ENCODE data around the gene ANKRD18A. TPM values are rescaled to one million over a fixed set of nuclear protein-coding genes. Genes with fewer than 3 reads are reported as not detected.
"Not testable (repeated sequence)": the region's sequence is repeated elsewhere in the genome, so short reads cannot be mapped to it uniquely, and the experiment has no call there.

Gene ANKRD18A
- total RNA-seq, 2 experiments from 2014 or later: 7.2 to 7.8 TPM

GRCh38 chr9:38576181-38576580 is 44.2 kb downstream of the ANKRD18A start:
- DNase-seq: peak in 1 of 14 experiments; percentile 11
- H3K9me3 Mint-ChIP-seq; intact Hi-C loops (cut with DNase I, micrococcal nuclease); H3K27ac Mint-ChIP-seq; POLR2A ChIA-PET; H3K4me3 ChIP-seq (ENCODE audit: low read length); H3K36me3 ChIP-seq (ENCODE audit: insufficient read depth, low read length); H3K27ac ChIP-seq (ENCODE audit: low read depth in 1 of 2, low read length in 2 of 2); H3K4me1 Mint-ChIP-seq (ENCODE audit: low read depth); H3K27me3 ChIP-seq (ENCODE audit: control insufficient read depth in 1 of 2, insufficient read depth in 2 of 2, low read length in 2 of 2); H3K4me3 Mint-ChIP-seq; H3K4me1 ChIP-seq (ENCODE audit: insufficient read depth, low read length); H3K9me3 ChIP-seq (ENCODE audit: control insufficient read depth in 1 of 2, insufficient read depth in 1 of 2, low read length in 2 of 2); ATAC-seq (ENCODE audit: poor library complexity); CTCF ChIA-PET; H3K36me3 Mint-ChIP-seq (ENCODE audit: low read depth); H3K27me3 Mint-ChIP-seq: not testable (repeated sequence)

GRCh38 chr9:38566048-38566447 is 54.3 kb downstream of the ANKRD18A start:
- H3K9me3 ChIP-seq (ENCODE audit: control insufficient read depth in 1 of 2, insufficient read depth in 1 of 2, low read length in 2 of 2); DNase-seq; H3K27ac Mint-ChIP-seq; H3K27me3 ChIP-seq (ENCODE audit: control insufficient read depth in 1 of 2, insufficient read depth in 2 of 2, low read length in 2 of 2); ATAC-seq (ENCODE audit: poor library complexity); H3K4me1 ChIP-seq (ENCODE audit: insufficient read depth, low read length); H3K4me3 ChIP-seq (ENCODE audit: low read length); CTCF ChIA-PET; H3K4me3 Mint-ChIP-seq; H3K36me3 Mint-ChIP-seq (ENCODE audit: low read depth); POLR2A ChIA-PET; intact Hi-C loops (cut with DNase I, micrococcal nuclease); H3K9me3 Mint-ChIP-seq; H3K36me3 ChIP-seq (ENCODE audit: insufficient read depth, low read length); H3K27ac ChIP-seq (ENCODE audit: low read depth in 1 of 2, low read length in 2 of 2); H3K27me3 Mint-ChIP-seq: not testable (repeated sequence)
- peaks cover 17% of the 10 kb centered on the region for H3K4me1 Mint-ChIP-seq (ENCODE audit: low read depth)

GRCh38 chr9:38565178-38565577 is 55.2 kb downstream of the ANKRD18A start:
- H3K9me3 Mint-ChIP-seq, CTCF ChIA-PET: not testable (repeated sequence)

GRCh38 chr9:38563911-38564310 is 56.5 kb downstream of the ANKRD18A start:
- H3K27ac Mint-ChIP-seq; H3K27ac ChIP-seq (ENCODE audit: low read depth in 1 of 2, low read length in 2 of 2); intact Hi-C loops (cut with DNase I, micrococcal nuclease); H3K36me3 Mint-ChIP-seq (ENCODE audit: low read depth); H3K27me3 Mint-ChIP-seq; H3K4me3 ChIP-seq (ENCODE audit: low read length); H3K27me3 ChIP-seq (ENCODE audit: control insufficient read depth in 1 of 2, insufficient read depth in 2 of 2, low read length in 2 of 2); DNase-seq; H3K4me3 Mint-ChIP-seq; H3K36me3 ChIP-seq (ENCODE audit: insufficient read depth, low read length); CTCF ChIA-PET; H3K9me3 ChIP-seq (ENCODE audit: control insufficient read depth in 1 of 2, insufficient read depth in 1 of 2, low read length in 2 of 2); H3K9me3 Mint-ChIP-seq; POLR2A ChIA-PET; H3K4me1 ChIP-seq (ENCODE audit: insufficient read depth, low read length); ATAC-seq (ENCODE audit: poor library complexity): not testable (repeated sequence)
- peaks cover 17% of the 10 kb centered on the region for H3K4me1 Mint-ChIP-seq (ENCODE audit: low read depth)

More at GRCh38 chr9:38565178-38565577, 55.2 kb downstream of the ANKRD18A start:
- H3K4me1 Mint-ChIP-seq (ENCODE audit: low read depth): peaks cover 17% of the 10 kb centered on the region
- ATAC-seq (ENCODE audit: poor library complexity); H3K27me3 Mint-ChIP-seq; H3K27me3 ChIP-seq (ENCODE audit: control insufficient read depth in 1 of 2, insufficient read depth in 2 of 2, low read length in 2 of 2); H3K4me1 ChIP-seq (ENCODE audit: insufficient read depth, low read length); H3K27ac Mint-ChIP-seq; H3K4me3 Mint-ChIP-seq; POLR2A ChIA-PET; H3K9me3 ChIP-seq (ENCODE audit: control insufficient read depth in 1 of 2, insufficient read depth in 1 of 2, low read length in 2 of 2); H3K36me3 Mint-ChIP-seq (ENCODE audit: low read depth); H3K36me3 ChIP-seq (ENCODE audit: insufficient read depth, low read length); intact Hi-C loops (cut with DNase I, micrococcal nuclease); DNase-seq; H3K4me3 ChIP-seq (ENCODE audit: low read length); H3K27ac ChIP-seq (ENCODE audit: low read depth in 1 of 2, low read length in 2 of 2): not testable (repeated sequence)

- CTCF ChIA-PET: not testable (repeated sequence)
These were observed 59.3 kb downstream of the ANKRD18A start for GRCh38 chr9:38561134-38561533.

GRCh38 chr9:38559172-38559571 is 61.2 kb downstream of the ANKRD18A start:
- CTCF ChIA-PET; H3K4me1 ChIP-seq (ENCODE audit: insufficient read depth, low read length); H3K4me1 Mint-ChIP-seq (ENCODE audit: low read depth); H3K27me3 Mint-ChIP-seq; H3K36me3 Mint-ChIP-seq (ENCODE audit: low read depth); H3K27me3 ChIP-seq (ENCODE audit: control insufficient read depth in 1 of 2, insufficient read depth in 2 of 2, low read length in 2 of 2); H3K4me3 Mint-ChIP-seq; H3K27ac Mint-ChIP-seq; DNase-seq; POLR2A ChIA-PET; H3K9me3 ChIP-seq (ENCODE audit: control insufficient read depth in 1 of 2, insufficient read depth in 1 of 2, low read length in 2 of 2); intact Hi-C loops (cut with DNase I, micrococcal nuclease); ATAC-seq (ENCODE audit: poor library complexity); H3K36me3 ChIP-seq (ENCODE audit: insufficient read depth, low read length); H3K27ac ChIP-seq (ENCODE audit: low read depth in 1 of 2, low read length in 2 of 2); H3K9me3 Mint-ChIP-seq; H3K4me3 ChIP-seq (ENCODE audit: low read length): not testable (repeated sequence)

More at GRCh38 chr9:38561134-38561533, 59.3 kb downstream of the ANKRD18A start:
- H3K27ac Mint-ChIP-seq; POLR2A ChIA-PET; H3K27ac ChIP-seq (ENCODE audit: low read depth in 1 of 2, low read length in 2 of 2); H3K36me3 ChIP-seq (ENCODE audit: insufficient read depth, low read length); ATAC-seq (ENCODE audit: poor library complexity); H3K9me3 Mint-ChIP-seq; intact Hi-C loops (cut with DNase I, micrococcal nuclease); H3K4me3 Mint-ChIP-seq; H3K4me1 ChIP-seq (ENCODE audit: insufficient read depth, low read length); H3K36me3 Mint-ChIP-seq (ENCODE audit: low read depth); H3K27me3 Mint-ChIP-seq; H3K4me3 ChIP-seq (ENCODE audit: low read length); H3K9me3 ChIP-seq (ENCODE audit: control insufficient read depth in 1 of 2, insufficient read depth in 1 of 2, low read length in 2 of 2); H3K27me3 ChIP-seq (ENCODE audit: control insufficient read depth in 1 of 2, insufficient read depth in 2 of 2, low read length in 2 of 2); DNase-seq: not testable (repeated sequence)
- H3K4me1 Mint-ChIP-seq (ENCODE audit: low read depth): peaks cover 16% of the 10 kb centered on the region

- not testable (repeated sequence) for H3K36me3 ChIP-seq (ENCODE audit: insufficient read depth, low read length)
These were observed 62.6 kb downstream of the ANKRD18A start for GRCh38 chr9:38557746-38558145.

More at GRCh38 chr9:38557746-38558145, 62.6 kb downstream of the ANKRD18A start:
- H3K27me3 ChIP-seq (ENCODE audit: control insufficient read depth in 1 of 2, insufficient read depth in 2 of 2, low read length in 2 of 2); H3K27me3 Mint-ChIP-seq; H3K4me1 ChIP-seq (ENCODE audit: insufficient read depth, low read length); H3K9me3 Mint-ChIP-seq; H3K4me3 ChIP-seq (ENCODE audit: low read length); intact Hi-C loops (cut with DNase I, micrococcal nuclease); ATAC-seq (ENCODE audit: poor library complexity); H3K27ac Mint-ChIP-seq; H3K27ac ChIP-seq (ENCODE audit: low read depth in 1 of 2, low read length in 2 of 2); H3K9me3 ChIP-seq (ENCODE audit: control insufficient read depth in 1 of 2, insufficient read depth in 1 of 2, low read length in 2 of 2); POLR2A ChIA-PET; H3K36me3 Mint-ChIP-seq (ENCODE audit: low read depth); H3K4me3 Mint-ChIP-seq; DNase-seq; CTCF ChIA-PET: not testable (repeated sequence)
- H3K4me1 Mint-ChIP-seq (ENCODE audit: low read depth): peaks cover 16% of the 10 kb centered on the region

All from CD4-positive, alpha-beta T cell (primary cell).